Right lung (tissue), 5 donors: ENCODE data around the gene SCAF8. TPM values are rescaled to one million over a fixed set of nuclear protein-coding genes. Genes with fewer than 3 reads are reported as not detected.
"Not testable (repeated sequence)": the region's sequence is repeated elsewhere in the genome, so short reads cannot be mapped to it uniquely, and the experiment has no call there.

Experiments used
- DNase-seq, 2 donors: peaks; one replicate each; pipeline ENCODE4 v3.0.0-alpha.2; 2013
- polyA plus RNA-seq, 5 donors: library from polyadenylated mRNA; unstranded; fragments of 120-200 nt; gene quantifications; one replicate each; pipeline versions ENCODE4 v1.2.1 to v1.2.3, GENCODE V29; 2013; ENCODE audit warnings: inconsistent platforms in 1 of 5, low replicate concordance in 1 of 5; ENCODE audit not compliant: insufficient read length in 5 of 5, insufficient read depth in 1 of 5

SCAF8 gene
- polyA plus RNA-seq, 5 donors: 41.9 to 55.0 (median 53.2) TPM

DNA sequence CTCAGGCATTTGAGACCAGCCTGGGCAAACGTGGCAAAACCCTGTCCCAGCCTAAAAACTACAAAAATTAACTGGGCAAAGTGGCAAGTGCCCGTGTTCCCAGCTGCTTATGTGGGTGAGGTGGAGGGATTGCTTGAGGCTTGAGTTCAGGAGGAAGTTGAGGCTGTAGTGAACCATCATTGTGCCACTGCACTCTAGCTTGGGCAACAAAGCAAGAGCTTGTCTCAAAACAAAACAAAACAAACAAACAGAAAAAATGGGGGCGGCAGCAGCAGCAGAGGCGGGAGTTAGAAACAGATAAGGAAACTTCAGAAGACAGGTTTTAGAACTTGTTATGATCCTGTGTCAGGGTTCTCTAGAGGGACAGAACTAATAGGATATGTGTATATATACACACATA is 49.0 kb downstream of the SCAF8 start:
- no peak for DNase-seq

DNA sequence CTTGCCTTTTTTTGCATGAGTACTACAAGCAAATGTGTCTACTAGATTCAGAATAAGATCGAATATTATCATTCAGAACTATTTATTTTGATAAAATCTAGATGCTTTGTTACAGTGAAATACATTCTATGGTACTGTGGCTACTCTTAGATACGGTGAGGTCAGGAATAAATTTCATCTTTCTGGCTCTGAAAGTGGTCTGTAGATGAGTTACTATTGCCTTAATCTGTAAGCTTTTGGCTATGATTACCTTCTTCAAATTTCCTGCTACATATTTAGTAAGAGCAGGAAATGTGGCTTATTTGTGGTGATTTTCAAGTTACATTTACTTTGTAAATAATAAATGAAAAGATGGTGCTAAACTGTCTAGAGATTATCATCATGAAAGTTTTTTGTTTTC is 50.0 kb downstream of the SCAF8 start:
- no peak for DNase-seq

DNA sequence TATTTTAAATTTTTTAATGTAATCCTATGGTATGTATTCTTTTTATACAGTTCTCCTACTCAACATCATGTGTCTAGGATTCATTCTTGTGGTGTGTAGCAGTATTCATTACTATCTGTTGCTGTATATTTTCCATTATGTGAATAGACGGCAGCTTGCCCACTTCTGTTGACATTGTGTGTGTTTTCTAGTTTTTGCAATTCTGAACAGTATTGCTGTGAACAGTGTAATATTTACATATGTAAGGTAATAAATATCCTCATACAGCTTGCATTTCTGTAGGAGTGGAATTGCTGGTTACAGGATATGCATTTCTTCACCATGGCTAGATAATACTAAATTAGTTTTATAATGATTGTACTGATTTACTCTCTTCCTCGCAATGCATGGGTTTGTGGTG is 51.9 kb downstream of the SCAF8 start:
- DNase-seq: no peak

DNA sequence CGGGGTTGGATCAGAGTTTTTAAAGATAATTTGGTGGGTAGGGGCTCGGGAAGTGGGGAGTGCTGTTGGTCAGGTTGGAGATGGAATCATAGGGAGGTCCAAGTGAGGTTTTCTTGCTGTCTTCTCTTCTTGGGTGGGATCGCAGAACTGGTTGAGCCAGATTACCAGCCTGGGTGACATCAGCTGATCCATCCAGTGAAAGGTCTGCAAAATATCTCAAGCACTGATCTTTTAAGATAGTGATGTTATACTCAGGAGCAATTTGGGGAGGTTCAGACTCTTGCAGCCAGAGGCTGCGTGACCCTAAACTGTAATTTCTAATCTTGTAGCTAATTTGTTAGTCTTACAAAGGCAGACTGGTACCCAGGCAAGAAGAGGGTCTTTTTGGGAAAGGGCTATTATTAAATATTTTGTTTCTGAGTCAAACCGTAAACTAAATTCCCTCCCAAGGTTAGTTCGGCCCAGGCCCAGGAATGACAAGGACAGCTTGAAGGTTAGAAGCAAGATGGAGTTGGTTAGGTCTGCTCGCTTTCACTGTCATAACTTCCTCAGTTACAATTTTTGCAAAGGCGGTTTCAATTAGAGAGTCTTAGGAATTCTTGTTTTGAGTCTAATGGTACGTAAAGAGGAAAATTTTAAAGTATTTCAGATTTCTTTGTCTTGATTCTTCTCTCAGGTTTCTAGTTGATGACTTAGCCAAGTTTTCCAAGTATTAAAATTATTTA is 53.1 kb downstream of the SCAF8 start:
- DNase-seq: no peak

DNA sequence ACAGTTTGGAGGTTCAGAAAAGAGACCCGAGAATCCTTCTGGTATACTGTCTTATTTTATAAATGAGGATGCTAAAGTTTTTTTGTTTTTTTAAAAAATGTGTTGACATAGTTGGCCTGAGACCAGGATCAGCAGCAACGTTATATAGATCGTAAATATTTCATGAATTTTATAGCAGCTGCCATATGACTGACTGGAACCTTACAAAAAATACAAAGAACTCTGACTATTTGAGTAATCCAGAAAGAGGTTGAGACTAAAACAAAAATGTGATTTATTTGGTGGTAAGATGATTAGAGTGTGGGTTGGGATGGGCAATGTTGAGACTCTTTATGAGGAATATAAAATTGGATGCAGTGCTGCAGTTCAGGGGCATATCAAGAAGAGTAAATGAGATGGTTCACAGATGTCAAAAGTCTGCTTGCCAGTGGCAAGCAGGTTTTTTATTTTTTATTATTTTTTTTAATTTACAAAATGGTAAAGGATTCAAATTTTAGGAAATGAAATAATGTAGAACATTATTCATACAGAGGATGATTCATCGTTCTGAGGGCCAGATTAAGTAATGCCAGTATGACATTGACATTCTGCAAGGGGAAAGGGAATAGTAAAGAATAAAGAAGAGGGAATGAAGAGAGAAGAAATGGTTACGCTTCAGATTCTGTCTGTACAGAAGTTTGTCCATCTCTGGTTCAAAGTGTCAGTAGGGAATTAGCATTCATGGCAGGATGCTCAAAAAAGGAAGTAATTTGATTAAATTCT is 58.5 kb downstream of the SCAF8 start:
- DNase-seq: no peak

DNA sequence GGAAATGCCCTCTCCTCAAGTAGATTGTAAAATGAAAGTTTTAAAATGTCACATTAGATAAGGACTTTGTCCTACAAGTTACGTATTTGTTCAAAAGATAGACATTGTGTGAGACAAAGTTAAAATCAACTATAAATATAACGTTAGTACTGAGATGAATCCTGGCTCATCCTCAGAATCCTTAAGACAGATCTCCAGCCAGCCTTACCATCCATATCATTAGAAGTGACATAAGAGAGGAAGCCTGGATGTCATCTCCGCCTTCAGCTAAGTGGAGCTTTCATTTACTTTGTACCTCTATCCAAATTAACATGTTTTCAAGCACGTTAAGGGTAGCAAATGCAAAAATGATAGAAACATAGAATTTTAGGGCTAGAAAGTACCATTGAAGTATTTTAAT is 59.1 kb downstream of the SCAF8 start:
- no peak for DNase-seq

DNA sequence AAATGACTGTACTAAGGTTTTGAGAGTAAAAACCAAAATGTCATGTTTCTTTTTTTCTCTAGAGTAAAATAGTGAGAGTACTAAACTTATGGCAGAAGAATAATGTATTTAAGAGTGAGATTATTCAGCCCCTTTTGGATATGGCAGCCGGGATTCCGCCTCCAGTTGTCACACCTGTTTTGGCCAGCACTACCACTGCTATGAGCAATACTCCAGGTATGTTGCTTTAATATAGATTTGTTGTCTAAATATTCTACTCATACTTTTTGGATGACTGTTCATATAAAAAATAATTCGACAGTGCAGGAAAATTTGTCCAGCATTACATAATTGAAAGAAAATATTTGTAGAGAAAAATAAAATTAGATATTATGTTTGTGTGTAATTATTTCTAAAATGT is 59.5 kb downstream of the SCAF8 start:
- DNase-seq: no peak

DNA sequence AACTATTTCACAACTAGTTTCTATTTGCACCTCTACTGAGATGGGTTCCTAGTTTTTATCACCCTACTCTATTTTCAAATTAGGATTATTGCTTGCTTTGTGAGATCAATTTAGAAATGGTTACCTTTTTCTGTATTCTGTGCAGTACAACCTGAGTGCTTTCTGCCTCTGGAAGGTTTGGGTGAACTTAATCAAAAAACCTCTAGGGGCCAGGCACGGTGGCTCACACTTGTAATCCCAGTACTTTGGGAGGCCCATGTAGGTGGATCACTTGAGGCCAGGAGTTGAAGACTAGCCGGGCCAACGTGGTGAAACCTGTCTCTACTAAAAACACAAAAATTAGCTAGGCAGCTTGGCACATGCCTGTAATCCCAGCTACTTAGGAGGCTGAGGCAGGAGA is 63.3 kb downstream of the SCAF8 start:
- no peak for DNase-seq

DNA sequence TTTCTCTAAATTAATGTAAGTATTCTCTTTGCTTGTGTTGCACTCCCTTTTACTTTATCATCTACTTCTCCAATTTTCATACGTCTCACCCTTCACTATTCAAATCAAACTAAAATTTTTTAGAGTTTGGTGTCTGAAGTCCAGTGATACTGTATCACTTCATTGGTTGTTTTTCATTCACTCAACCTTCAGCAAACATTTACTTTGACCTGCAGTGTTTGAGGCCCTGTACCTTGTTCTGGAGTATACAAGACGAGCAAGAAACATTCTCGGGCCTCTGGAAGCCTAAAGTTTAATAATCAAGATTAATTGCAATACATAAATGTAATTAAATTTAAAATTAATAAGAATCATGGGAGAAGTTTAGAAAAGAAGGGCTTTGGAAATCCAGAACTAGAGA is 64.6 kb downstream of the SCAF8 start:
- no peak for DNase-seq

DNA sequence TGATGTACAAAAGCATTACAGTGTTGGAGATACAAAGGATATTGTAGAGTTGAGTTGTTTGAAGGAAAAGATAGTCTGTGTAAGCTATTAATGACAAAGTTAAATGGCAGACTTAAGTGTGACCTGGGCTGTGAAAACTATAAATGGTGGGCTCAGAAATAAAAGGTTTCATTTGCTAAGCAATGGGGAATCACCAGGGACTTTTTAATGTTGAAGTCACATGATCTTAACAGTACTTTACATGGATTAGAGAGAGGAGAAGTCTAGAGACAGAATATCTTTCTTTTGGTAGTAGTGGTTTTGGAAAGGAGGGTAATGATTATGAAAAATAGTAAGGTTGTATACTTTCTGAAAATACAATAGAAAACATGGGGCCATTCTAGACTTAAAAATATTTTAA is 67.1 kb downstream of the SCAF8 start:
- DNase-seq: no peak

DNA sequence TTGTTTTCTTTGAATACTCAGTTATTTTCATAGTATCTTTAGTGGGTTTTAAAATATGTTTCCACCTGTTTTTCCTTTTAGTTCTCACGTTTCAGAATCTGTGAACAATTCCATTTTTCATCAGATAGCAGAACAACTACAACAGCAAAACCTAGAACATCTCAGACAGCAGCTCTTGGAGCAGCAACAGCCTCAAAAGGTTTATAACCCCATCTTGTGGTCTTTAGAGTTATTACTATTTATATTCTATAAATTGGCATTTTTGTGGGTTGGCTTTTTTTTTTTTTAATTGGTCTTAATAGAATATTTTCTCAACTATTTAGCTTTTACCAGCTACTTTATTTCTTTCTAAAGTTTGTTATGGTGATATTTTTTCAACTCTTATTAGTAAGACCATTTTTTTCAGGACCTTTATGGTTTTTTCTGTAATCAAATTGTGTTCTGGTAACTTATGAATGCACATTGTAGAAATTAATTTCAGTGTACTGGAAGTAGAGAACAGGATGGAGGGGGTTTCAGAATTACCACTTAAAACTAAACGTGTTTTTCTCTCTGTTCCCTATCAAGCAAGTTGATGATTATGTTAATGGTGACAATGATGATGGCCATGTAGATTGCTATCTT is 72.2 kb downstream of the SCAF8 start:
- DNase-seq: peak; percentile 5 to 25

DNA sequence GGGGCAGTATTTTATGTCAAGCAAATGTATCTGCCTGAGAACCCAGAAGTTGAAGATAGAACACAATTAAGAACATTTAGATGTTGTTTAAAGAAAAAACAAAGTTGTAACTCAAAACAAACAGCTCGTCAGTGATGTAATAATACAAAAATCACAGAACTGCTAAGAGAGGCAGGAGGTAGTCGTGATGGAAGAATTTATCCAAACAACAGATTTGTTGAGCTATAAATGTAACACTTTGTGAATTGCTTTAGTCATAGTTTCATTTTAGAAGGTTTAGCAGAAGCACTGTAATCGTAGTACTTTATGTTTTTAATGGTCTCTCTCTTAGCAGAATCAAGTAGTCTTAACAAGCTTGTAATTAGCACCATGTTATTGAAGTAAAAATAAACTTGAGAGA is 73.6 kb downstream of the SCAF8 start:
- no peak for DNase-seq

DNA sequence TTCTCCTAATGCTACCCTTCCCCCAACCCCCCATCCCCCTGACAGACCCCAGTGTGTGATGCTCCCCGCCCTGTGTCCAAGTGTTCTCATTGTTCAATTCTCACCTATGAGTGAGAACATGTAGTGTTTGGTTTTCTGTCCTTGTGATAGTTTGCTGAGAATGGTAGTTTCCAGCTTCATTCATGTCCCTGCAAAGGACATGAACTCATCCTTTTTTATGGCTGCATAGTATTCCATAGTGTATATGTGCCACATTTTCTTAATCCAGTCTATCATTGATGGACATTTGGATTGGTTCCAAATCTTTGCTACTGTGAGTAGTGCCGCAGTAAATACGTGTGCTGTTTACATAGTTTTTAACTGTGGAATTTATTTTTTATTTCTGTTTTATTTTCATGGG is 78.4 kb downstream of the SCAF8 start:
- DNase-seq: not testable (repeated sequence)

DNA sequence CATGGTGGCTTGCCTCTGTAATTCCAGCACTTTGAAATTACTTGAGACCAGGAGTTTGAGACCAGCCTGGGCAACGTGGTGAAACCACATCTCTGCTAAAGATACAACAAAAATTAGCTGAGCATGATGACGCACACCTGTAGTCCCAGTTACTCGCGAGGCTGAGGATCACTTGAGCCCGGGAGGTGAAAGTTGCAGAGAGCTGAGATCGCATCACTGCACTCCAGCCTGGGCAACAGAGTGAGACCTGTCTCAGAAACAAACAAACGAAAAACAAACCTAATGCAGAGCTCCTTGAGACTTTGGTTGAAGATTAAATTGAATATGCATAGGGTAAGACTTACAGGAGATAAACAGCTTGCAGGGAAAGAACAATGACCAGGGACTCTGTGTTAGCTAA is 80.8 kb downstream of the SCAF8 start:
- no peak for DNase-seq

DNA sequence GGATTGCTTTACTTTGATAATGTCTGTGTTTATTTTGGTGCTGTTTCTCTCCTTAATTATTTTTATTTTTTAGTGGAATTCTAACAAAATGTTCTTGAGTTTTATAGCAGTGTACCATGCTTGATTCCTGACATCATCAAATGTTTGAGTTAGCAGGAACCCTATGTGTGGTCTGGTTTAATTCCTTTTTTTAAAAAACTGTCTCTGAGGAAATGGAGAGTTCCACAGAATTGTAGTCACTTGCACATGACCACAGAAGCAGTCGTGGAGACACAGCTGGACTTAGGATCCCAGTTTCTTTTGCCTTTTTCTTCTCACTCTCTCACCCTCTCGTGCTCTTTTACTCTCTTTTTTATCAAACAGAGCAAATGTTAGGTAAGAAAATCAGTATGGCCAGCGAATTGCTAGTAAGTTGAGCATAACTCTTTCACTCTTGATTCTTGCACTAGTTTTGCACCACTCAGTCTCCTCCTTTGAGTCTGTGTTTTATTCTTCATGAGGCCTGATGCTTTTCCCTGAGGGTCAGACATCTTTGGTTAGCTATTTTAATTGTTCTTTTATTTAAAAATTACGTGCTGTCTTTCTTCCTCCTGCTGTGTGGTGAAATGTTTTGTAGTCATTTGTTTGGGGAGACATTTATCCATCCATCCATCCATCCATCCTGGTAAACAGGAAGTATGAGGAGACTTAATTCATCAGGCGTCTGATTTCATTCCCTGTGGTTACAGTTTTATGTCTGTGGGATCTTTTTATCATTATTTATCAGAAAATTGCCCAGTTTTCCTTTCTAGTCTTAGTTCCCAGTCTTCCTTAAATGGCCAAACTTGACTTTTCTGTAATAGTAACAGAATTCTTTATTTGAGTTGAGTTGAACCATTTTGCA is 83.0 kb downstream of the SCAF8 start:
- DNase-seq: no peak

DNA sequence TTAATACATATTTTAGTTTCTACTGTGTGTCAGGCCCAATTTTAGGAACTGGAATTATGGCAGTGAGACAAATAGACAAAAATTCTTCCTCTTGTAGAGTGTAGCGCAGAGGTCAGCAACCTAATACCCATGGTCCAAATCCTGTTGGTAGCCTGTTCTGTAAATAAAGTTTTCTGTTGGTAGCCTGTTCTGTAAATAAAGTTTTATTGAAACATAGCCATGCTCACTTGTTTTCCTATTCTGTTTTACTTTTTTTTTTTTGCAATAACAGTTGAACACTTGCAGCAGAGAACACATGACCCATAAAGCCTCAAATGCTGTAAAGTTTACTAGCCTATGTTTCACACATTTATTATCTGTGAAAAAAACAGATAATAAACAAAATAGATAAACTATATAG is 87.9 kb downstream of the SCAF8 start:
- no peak for DNase-seq

DNA sequence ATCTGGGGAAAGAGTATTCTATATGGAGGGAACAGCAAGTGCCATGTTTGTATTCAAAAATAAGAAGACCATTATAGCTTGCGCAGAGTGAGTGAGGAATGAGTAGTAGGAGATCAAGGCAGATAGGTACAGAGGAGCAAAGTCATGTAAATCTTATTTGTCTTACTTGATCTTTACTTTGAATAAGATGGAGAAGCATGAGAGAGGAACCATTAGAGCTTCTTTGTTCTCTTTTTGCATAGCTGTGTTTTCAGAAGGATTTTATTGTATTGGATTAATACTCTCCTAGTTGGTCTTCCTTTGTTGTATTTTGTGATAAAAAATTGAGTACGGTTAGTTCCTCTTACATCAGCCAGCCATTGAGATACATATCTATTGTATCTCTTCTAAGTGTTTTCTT is 88.4 kb downstream of the SCAF8 start:
- DNase-seq: no peak

DNA sequence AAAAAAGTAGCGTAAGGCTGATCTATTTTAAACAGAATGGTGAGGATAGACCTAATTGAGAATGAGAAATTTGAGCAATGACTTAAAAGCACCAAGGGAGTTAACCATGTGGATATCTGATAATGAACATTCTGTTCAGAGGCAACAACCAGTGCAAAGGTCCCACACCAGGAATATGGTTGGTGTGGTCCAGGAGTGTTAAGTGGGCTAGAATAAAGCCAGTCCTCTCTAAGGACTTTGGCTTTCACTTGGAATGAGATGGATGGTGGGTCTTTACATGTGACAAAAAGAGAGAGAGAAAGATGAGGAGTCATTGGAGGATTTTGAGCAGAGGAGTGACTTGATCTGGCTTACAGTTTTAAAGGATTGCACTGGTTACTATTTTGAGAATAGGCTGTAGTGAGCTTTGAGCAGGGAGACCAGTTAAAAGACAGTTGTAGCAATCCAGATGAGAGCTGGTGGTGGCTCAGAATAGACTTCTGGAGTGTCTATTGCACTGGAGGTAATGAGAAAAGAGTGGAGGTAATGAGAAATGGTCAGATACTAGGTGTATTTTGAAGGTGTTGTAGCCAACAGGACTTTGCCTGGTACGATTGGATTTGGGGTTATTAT is 89.8 kb downstream of the SCAF8 start:
- no peak for DNase-seq

DNA sequence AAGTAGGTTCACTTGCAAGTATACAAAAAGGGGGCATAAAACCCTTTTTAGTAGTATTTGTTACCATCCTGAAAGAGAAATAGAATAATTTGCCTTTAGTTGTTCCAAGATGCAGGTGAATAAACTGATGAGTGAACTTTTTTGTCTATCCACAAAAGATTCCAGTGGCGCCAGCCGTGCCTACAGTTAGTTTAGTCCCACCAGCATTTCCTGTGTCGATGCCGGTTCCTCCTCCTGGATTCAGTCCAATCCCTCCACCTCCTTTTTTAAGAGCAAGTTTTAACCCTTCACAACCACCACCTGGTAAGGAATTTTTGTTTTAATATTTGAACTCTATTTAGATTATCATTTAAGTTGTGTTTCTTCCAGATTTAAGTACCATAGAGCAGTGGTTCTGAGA is 90.9 kb downstream of the SCAF8 start:
- DNase-seq: no peak

DNA sequence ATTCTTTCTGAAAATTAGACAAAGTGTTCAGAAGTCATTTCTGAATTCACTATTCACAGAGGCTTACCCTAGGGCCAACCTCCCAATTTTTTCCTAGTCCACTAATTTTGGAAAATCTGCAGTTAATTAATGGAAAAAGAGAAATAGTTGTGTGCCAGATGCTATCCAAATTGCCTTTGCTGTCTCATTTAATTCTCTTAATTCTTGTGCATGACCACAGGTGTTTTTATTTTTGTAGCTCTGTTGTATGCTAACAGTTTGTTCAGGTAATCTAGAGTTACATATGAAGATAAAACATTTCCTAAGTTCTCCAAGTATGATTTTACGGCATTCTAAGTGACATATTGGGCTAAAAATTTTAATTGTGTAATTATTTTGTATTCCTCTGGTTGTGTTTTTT is 96.8 kb downstream of the SCAF8 start:
- no peak for DNase-seq

DNA sequence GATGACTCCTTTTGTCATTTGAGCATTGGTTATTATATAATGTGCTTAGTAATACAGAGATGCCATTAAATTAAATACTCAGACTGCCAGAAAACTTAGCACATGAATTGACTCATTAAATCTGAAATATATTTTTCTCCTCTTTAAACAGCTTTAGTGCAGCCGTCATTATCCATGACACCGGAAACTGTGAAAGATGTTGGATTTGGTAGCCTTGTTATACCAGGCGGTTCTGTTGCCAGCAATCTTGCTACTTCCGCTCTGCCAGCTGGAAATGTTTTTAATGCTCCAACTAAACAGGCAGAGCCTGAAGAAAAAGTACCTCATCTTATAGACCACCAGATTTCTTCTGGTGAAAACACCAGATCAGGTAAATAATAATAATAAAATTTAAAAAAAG is 97.6 kb downstream of the SCAF8 start:
- DNase-seq: no peak

DNA sequence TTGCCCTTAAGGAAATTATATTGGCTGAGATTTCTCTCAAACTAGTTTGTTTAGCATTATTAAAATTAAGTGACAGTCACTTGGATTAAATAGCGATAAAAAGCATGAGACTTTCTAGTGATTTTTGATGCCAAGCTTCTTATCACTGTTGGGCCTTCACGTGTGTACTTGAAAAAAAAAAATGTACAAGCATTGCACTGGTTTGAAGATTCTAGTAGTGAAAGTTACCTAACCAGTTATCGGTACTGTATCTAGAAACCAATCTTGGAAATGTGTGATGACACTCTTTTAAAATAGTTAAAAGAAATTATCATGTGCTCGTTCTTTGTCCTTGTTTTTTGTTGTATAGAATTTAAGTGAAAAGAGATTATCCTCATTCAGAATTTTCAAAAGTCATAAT is 102.1 kb downstream of the SCAF8 start:
- no peak for DNase-seq
